ENCODE data around the gene VCL.

VCL gene

DNA sequence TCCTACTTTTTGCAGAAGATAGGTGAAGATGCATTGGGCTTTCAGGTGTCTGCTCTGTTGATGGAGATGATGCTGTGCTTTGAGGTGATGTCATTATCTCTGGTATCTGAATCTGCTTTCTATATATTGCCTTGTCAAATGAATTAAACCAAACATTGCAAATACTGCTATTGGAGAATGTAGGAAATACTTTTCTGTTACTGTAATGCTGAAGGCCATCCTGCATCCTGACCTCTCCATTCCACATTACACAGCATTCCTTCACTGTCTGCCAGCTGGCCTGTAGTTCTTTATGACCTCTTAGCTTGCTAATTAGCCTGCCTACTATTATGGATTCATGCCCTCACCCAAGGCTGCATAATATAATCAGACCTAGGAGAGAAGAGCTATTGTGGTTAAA lies 73.2 kb downstream of the VCL start:
- DNase-seq (ENCODE audit: low read depth in 3 of 3, low spot score in 1 of 3): no peak

DNA sequence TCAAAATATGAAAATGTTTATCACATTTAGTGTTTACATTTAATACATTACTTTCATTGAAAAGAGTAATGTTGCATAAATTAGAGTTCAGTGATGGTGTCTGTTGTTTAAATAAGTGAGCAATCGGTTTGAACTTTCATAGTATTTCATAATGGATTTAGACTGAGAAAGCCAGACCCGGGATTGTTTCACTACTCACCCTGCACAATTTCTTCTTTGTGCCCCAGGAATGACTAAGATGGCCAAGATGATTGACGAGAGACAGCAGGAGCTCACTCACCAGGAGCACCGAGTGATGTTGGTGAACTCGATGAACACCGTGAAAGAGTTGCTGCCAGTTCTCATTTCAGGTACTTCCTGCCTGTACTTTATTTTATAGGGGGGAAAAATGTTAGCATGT lies 74.6 kb downstream of the VCL start:
- no peak for DNase-seq (ENCODE audit: low read depth in 3 of 3, low spot score in 1 of 3)

DNA sequence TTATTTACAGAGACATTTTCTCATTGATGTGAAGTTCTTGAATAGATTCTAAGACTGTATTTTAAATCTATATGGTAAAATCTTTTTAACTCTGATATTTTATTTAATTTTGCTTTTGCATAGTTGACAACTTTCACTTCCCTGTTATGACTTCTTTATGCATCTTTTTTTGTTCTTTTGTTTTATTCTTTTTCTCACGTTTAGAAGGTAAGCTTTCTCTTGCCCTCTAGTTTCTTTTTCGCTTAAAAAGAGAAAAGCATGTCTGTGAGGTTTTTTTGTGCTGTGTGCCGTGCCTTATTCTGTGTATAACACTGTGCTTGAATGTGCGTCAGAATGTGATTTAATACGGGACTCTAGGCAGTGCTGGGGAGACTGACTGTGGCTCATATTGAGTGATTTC lies 78.0 kb downstream of the VCL start:
- DNase-seq (ENCODE audit: low read depth in 3 of 3, low spot score in 1 of 3): no peak

DNA sequence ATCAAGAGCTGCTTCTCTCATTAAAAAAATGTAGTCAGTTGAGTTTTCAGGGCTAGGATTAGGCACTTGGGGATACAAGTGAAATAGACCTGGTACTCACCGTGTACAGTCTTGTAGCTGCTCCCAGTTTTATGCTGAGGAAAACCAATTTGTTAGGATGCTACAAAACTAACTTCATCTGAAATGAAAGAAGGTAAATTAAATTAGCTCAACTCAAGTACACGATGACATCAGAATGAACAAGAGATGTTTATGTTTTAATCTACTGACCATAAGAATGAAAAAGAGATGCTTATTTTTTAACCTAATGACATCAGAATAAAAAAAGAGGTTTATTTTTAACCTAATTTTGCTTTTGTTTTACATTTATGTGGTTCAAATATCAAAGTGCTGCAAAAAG lies 79.0 kb downstream of the VCL start:
- no peak for DNase-seq (ENCODE audit: low read depth in 3 of 3, low spot score in 1 of 3)

DNA sequence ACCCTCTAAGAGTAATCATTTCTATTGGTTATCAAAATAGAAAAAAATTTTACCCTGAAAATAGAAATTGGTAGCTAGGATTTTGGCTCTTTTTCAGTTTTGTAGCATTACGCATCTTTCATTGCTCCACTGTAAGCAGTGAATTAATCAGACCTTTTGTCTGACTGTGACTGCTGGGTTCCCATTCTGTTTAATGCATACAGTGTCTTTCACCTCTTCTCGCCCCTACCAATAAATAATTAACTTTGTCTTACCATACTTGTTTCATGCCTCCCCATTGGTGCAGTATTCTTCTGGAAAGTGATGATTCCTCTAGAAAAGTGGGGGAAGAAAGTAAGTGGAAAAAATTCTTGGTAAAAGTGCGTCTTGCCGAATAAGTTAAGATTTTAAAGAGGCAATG lies 79.5 kb downstream of the VCL start:
- no peak for DNase-seq (ENCODE audit: low read depth in 3 of 3, low spot score in 1 of 3)

DNA sequence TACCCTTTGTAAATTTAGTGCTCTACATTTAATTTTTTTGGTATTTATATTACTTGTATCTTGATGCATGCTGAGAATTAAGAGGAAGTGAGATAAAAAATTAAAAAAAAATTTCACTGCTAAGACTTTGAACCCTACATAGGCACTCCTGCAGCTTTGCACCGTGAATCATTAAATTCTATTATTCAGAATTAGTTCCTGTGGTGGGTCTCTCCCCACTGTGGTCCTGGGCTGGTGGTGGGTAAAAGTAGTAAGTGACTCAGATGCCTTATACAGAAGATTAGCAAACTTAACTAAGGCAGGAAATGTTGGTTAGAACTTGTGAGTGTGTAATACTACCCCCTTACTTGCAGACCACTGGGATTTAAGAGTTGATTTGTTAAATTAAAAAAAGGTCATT lies 80.1 kb downstream of the VCL start:
- no peak for DNase-seq (ENCODE audit: low read depth in 3 of 3, low spot score in 1 of 3)

DNA sequence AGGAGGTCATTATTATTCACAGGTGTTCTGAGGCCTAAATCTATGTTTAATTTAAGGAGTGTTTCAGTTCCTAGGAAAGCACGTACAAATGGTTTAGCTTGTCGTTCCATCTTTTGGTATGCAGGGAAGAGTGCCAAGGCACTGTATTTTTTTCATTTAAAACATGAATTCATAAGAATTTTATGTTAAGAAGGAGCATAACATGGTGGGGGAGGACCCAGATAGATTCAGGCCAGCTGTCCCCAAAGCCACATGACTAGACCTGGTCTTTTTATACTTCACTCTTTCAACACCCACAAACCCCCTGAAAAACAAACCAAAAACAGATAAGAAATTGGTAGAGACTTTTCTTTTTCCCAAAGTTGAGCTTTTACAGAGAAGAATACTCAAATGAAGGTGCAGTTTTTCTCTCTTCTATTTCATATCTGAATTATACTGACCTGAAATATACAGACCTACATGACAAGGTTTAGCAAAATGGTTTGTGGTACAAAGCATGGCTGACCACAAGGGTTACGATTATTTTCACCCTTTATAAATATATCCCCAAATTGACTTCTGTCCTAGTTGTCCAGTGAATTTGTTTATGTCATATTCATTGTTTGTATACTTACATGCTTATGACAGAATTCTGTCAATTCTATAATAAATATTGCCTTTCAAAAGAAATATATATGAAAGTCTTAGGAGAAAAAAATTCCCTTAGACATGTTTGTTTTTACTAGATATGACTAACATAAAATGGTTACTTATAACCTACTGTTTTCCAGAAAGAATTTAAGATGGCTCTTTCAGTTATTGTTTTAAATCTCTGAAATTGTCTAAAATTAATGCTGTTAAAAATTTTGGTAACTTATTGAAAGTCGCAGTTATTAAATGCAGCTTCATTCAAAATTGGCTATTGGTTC lies 81.4 kb downstream of the VCL start:
- no peak for DNase-seq (ENCODE audit: low read depth in 3 of 3, low spot score in 1 of 3)

DNA sequence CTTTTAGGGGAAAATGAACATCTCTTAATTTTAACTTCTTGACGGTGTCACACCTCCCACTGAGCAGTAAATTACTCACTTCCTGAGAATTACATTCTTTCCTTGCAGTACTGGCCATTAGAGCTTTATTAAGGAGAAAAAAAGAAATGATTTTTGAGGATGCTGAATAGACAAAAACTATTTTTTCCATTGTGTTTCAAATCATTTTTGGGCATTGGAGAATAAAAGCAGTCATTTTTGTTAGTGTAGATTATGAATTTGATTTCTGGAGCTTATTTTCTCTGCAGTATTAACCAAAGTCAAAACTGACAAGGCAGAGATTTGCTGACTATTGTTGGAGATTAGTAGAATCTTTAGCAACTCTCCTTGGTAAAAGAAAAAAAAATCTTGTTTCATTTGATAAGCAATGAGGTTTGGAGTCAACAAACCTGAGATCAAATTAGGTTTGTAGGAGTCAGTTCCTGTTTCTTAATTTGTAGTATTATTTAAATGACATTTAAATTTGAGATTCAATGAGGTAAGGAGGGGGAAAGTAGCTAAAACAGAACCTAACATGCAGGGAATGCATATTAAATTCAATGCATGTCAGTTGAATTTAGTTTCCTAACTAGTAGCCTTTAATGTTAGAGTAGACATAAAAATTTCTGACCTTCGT lies 82.1 kb downstream of the VCL start:
- DNase-seq (ENCODE audit: low read depth in 3 of 3, low spot score in 1 of 3): no peak

DNA sequence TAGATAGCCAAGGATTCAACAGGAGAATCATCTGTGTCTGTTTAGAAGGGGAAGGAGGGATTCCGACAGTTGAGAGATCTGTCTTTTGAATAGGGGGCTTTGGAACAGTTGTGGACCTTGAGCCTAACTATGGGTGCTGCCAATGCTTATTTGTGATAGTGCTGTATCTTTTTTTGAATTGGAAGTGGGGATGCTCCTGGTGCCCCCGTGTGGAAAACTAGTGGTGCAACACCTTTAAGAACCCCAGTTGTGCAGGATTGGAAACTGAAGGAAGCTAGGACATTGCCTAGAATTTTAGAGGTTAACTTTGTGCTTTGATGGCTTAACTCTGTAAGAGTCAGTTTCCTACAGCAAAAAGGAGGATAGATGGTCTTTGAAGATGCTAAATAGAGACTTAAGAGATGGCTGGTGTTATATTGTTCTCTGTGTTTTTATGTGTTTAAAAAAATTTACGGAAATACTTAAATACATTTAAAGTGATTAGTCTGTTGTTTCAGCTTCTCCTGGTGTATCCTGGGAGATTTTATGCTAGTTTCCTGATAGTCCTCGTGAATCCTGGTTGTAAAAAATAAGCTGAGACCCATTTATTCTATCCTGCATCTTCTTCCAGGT lies 83.4 kb downstream of the VCL start:
- no peak for DNase-seq (ENCODE audit: low read depth in 3 of 3, low spot score in 1 of 3)

DNA sequence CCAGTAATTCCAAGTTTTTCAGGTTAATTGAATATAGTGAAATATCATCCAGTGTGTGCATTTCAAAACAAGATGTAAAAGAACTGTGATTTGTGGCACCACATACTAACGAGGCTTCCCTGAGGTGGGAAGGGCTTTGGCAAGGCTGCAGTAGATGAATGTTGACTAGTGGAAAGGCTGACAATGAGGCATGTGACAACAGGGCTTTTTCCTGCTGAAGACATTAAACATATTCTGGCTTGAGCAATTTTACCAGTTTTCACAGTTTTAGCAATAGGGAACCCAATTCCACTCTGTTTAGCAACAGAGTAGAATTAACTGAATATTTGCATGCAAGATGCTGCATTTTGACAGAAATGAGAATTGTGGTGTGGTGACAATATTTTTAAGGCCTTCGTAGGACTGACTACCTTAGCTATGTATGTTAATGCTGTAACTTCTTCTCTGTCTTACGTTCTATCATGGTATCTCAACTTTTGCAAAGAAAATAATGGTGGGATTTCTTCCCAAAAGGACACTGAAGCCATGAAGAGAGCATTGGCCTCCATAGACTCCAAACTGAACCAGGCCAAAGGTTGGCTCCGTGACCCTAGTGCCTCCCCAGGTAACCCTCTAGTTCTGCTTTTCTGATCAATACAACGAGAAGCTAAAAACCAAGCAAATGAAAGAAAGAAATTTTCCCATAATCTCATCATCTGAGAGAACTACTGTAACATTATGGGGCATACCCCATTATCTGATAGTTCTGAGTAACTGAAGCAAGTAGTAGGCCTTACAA lies 84.2 kb downstream of the VCL start:
- no peak for DNase-seq (ENCODE audit: low read depth in 3 of 3, low spot score in 1 of 3)

DNA sequence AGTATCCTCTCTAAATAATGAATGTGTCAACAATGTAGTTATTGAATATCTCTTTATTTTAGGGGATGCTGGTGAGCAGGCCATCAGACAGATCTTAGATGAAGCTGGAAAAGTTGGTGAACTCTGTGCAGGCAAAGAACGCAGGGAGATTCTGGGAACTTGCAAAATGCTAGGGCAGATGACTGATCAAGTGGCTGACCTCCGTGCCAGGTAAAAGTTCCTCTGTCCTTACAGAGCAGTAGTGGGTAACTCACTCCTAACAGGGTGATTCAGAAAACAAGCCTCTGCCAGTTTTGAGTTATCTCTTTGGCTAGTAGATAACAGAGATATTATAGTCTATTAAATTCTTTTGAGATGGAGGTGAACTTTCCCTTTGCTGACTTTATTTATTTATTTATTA lies 85.4 kb downstream of the VCL start:
- DNase-seq (ENCODE audit: low read depth in 3 of 3, low spot score in 1 of 3): no peak

DNA sequence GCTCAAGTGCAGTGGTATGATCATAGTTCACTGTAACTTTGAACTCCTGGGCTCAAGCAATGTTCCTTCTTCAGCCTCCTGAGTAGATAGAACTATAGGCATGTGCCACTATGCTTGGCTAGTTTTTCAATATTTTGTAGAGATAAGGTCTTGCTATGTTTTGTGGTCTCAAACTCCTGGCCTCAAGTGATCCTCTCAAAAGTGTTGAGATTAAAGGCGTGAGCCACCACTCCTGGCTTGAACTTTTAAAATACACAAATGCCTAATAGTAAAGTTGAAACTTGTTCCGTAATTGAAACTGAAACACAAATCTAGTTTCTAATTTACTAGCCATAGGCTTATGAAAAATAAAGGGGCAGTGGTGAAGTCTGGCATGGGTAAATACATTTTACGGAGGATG lies 87.0 kb downstream of the VCL start:
- no peak for DNase-seq (ENCODE audit: low read depth in 3 of 3, low spot score in 1 of 3)

DNA sequence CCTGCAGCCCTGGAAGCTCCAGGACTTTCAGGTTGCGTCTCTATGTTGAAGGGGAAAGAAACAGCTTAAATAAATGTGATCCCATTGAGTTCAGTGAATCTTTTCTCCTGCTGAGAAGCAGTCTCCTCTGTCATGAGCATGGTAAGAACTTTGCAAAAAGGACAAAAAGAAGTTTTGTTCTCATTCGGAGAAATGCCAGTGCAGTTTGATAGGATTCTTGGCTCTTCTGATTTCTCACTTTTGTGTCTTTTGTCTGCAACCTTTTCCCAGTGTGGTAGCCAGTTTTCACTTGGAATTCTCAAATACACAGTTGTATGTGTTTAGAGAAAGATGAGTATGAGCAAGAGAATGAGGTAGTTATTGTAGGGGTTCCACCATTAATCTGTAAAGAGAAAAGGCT lies 88.4 kb downstream of the VCL start:
- no peak for DNase-seq (ENCODE audit: low read depth in 3 of 3, low spot score in 1 of 3)

DNA sequence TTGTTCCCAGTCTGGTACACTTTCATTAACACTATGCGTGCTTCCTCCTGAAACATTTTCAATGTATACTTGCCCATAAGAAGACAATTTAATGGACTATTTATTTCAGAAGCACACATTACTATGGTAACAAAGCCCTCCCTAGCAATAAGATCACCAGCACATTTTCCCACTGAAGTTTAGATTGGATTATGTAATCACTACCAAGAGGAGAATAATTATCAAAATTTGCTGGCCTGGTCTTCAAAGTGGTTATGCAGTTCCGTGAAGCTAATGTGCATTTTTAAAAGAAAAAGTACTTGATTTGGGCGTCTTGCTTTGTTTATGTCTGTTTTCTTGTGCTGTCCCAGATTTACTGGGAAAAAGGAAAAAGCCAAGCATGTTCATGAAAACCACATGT lies 90.8 kb downstream of the VCL start:
- DNase-seq (ENCODE audit: low read depth in 3 of 3, low spot score in 1 of 3): no peak

DNA sequence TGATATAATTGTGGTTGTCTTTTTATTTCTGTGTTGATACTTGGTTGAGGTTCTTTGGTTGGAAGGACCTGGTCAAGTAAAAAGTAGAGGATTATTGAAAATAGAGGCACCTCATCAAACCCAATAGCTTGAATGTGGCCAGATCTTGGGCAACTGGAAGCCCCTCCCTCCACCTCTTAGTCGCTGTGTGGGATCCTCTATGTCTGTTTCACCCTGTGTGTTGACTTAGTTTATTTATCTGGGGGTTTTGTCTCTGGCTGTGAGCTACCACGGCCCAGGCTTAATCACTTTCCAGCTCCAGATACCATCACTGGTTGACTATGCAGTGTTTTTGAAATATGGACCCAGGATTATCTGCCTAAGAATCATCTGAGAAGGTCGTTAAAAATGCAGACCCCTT lies 94.5 kb downstream of the VCL start:
- DNase-seq (ENCODE audit: low read depth in 3 of 3, low spot score in 1 of 3): no peak

DNA sequence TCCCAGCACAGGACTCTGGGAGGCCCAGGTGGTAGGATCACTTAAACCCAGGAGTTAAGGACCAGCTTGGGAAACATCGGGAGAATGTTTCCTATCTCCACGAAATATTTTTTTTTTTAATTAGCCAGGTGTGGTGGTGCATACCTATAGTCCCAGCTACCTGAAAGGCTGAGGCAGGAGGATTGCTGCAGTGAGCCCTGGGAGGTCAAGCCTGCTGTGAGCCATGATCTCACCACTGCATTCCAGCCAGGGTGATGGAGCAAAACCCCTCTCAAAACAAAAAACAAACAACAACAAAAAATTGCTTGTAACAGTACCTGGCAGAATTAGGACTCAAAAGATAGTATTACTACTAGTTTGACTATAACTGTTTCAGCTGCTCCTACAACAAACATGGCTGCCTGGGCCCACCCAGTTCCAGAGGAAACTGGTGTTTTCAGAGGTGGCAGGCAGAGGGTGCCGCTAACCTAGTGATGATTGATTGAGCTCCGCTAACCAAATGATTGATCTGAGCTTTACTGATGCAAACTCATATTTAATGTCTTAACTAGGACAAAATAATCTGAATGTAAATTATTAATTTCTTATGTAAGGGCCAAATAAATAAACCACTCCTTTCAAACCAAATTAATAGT lies 95.7 kb downstream of the VCL start:
- no peak for DNase-seq (ENCODE audit: low read depth in 3 of 3, low spot score in 1 of 3)

DNA sequence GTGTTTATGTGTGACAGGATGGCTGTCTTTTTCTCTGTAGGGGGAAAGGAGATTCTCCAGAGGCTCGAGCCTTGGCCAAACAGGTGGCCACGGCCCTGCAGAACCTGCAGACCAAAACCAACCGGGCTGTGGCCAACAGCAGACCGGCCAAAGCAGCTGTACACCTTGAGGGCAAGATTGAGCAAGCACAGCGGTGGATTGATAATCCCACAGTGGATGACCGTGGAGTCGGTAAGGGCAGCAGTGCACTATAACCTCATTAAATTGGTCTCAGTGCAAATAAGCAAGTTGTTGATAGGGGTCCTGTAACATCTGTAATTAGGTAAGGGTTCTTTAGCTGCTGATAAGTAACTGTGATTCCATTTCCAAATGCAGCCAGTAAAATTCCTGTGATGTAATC lies 96.3 kb downstream of the VCL start:
- no peak for DNase-seq (ENCODE audit: low read depth in 3 of 3, low spot score in 1 of 3)

DNA sequence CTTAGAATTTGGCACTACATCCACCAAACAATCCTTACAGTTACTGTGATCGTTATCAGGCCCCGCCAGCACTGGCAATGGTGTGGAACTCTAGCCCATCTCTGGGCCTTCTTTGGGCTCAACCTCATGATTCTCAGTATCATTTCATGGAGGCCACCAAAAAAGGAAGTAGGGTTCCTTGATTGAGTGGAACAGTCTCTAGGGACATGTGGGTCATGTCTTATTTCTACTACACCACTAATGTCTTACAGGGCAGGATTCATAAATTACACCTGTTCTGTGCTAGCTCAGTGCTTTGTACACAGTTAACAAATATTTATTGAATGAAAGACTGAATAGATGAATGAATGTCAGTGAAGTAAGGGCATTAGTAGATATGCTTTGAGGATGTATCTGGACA lies 98.9 kb downstream of the VCL start:
- no peak for DNase-seq (ENCODE audit: low read depth in 3 of 3, low spot score in 1 of 3)

DNA sequence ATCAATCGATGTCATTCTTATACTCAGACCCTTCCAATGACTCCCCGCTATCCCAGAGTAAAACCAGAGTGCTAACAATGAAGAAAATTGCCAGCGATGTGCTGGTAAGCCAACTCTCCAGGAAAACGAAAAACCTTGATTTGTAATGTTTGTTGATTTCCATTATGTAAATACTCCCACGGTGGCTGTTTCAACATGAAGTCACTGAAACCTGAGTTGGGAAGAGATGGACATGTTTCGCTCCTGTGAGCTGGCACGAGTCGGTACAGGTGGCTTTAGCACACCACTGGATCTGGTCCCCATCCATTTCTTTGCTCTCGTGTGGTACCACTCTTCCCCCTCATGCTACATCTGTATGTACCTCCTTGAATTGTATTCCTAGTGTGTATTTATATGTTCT lies 99.9 kb downstream of the VCL start:
- no peak for DNase-seq (ENCODE audit: low read depth in 3 of 3, low spot score in 1 of 3)

DNA sequence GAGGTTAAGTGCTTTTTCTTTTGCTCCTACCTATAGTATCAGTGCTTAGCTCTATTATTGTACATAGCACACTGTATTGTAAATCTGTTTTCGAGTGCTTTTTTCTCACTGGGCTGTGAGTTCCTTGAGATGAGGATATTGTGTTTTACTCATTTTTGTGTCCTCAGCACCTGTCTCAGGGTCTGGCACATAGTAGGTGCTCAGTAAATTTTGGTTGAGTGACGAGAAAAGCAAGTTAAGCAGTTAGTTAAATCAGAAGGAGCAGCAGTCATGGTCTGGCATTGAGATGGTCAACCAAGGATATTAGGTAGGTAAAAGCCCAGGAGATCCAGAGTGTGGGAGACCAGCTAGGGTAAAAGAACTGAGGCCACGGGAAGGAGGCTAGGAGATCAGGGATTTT lies 101.5 kb downstream of the VCL start:
- DNase-seq (ENCODE audit: low read depth in 3 of 3, low spot score in 1 of 3): no peak

DNA sequence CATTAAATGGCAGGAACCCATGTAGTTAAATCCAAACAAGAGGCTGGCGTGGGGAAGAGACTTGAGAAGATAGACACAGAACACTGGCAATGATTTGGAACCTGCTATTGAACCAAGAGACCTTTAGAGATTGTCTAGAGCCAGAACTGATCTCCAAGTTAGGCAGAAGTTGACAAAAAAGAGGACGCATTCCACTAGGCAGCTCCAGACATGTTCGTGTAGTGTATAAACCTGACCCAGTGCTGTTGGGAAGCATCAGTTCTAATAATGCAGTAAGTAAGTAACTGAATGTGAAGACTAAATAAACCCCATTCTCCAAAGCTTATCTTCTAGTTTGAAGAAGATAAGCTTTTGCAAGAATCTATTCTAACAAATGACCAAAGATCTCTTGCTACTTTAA lies 101.9 kb downstream of the VCL start:
- DNase-seq (ENCODE audit: low read depth in 3 of 3, low spot score in 1 of 3): no peak

Data from stimulated activated CD4-positive, alpha-beta T cell treated with anti-CD3 and anti-CD28 coated beads, TNF-alpha, amount 100 ng/mL, for 1 hour (primary cell).